WTC11 (cell line): ENCODE results near the gene SIGLEC10. TPM values are rescaled to one million over a fixed set of nuclear protein-coding genes. Genes with fewer than 3 reads are reported as not detected.
A peak's percentile ranks its signal among the peaks of the same experiment; 100 is the strongest.

Source experiments
- AFF4 ChIP-seq: sonication (generic); formaldehyde crosslinking; IDR thresholded peaks from 2 replicates; pipeline ENCODE4 v1.8.1; 2023; ENCODE audit warnings: mild to moderate bottlenecking, missing genetic modification reagents, borderline replicate concordance
- E2F5 ChIP-seq: sonication (generic); formaldehyde crosslinking; IDR thresholded peaks from 2 replicates; pipeline ENCODE4 v1.8.1; 2022; ENCODE audit warnings: mild to moderate bottlenecking, moderate library complexity, missing genetic modification reagents
- EMX1 ChIP-seq: fragments of 250-450 bp; sonication (Bioruptor Pico); IDR thresholded peaks from 2 replicates; pipeline ENCODE4 v1.8.0; 2021; ENCODE audit warnings: mild to moderate bottlenecking
- ETV6 ChIP-seq: sonication (generic); formaldehyde crosslinking; IDR thresholded peaks from 2 replicates; pipeline ENCODE4 v1.8.1; 2022; ENCODE audit warnings: mild to moderate bottlenecking, missing genetic modification reagents
- FOXJ3 ChIP-seq: sonication (generic); formaldehyde crosslinking; IDR thresholded peaks from 2 replicates; pipeline ENCODE4 v1.9.0; 2021; ENCODE audit warnings: missing genetic modification reagents, mild to moderate bottlenecking, borderline replicate concordance
- GABPB1 ChIP-seq: sonication (generic); formaldehyde crosslinking; IDR thresholded peaks from 2 replicates; pipeline ENCODE4 v1.8.1; 2023; ENCODE audit warnings: mild to moderate bottlenecking, missing genetic modification reagents
- GTF2I ChIP-seq: fragments of 250-450 bp; sonication (Bioruptor Pico); conservative IDR thresholded peaks from 2 replicates; pipeline ENCODE4 v1.4.0; 2021; ENCODE audit warnings: mild to moderate bottlenecking
- HMGA2 ChIP-seq: fragments of 250-450 bp; sonication (Bioruptor Pico); IDR thresholded peaks from 2 replicates; pipeline ENCODE4 v1.4.0; 2021; ENCODE audit warnings: mild to moderate bottlenecking, moderate library complexity
- JAZF1 ChIP-seq: fragments of 250-450 bp; sonication (Bioruptor Pico); IDR thresholded peaks from 2 replicates; pipeline ENCODE4 v1.9.0; 2021; ENCODE audit warnings: moderate library complexity, mild to moderate bottlenecking, inconsistent platforms
- MLX ChIP-seq: sonication (generic); formaldehyde crosslinking; IDR thresholded peaks from 2 replicates; pipeline ENCODE4 v1.8.1; 2023; ENCODE audit warnings: mild to moderate bottlenecking, missing genetic modification reagents, moderate library complexity
- MXD4 ChIP-seq: fragments of 250-450 bp; sonication (Bioruptor Pico); IDR thresholded peaks from 2 replicates; pipeline ENCODE4 v1.8.0; 2021; ENCODE audit warnings: mild to moderate bottlenecking, moderate library complexity, borderline replicate concordance
- NFATC4 ChIP-seq: fragments of 250-450 bp; sonication (Bioruptor Pico); IDR thresholded peaks from 2 replicates; pipeline ENCODE4 v1.9.0; 2021; ENCODE audit warnings: mild to moderate bottlenecking
- NR2C2 ChIP-seq: sonication (generic); formaldehyde crosslinking; IDR thresholded peaks from 2 replicates; pipeline ENCODE4 v1.8.0; 2022; ENCODE audit warnings: mild to moderate bottlenecking, missing genetic modification reagents
- PREB ChIP-seq: sonication (generic); formaldehyde crosslinking; IDR thresholded peaks from 2 replicates; pipeline ENCODE4 v1.8.1; 2022; ENCODE audit warnings: mild to moderate bottlenecking, missing genetic modification reagents, moderate library complexity, borderline replicate concordance
- PRRX2 ChIP-seq: fragments of 250-450 bp; sonication (Bioruptor Pico); IDR thresholded peaks from 2 replicates; pipeline ENCODE4 v1.8.0; 2021; ENCODE audit warnings: mild to moderate bottlenecking
- RORB ChIP-seq: fragments of 250-450 bp; sonication (Bioruptor Pico); IDR thresholded peaks from 2 replicates; pipeline ENCODE4 v1.9.0; 2021; ENCODE audit warnings: mild to moderate bottlenecking
- SOX15 ChIP-seq: fragments of 250-450 bp; sonication (Bioruptor Pico); IDR thresholded peaks from 2 replicates; pipeline ENCODE4 v1.9.0; 2021; ENCODE audit warnings: mild to moderate bottlenecking
- TCF7 ChIP-seq: sonication (generic); formaldehyde crosslinking; IDR thresholded peaks from 2 replicates; pipeline ENCODE4 v1.8.0; 2022; ENCODE audit warnings: mild to moderate bottlenecking, low read depth, missing genetic modification reagents, moderate library complexity
- ZBTB43 ChIP-seq: sonication (generic); formaldehyde crosslinking; IDR thresholded peaks from 2 replicates; pipeline ENCODE4 v1.8.1; 2023; ENCODE audit warnings: mild to moderate bottlenecking, missing genetic modification reagents
- ZNF263 ChIP-seq: sonication (generic); formaldehyde crosslinking; IDR thresholded peaks from 2 replicates; pipeline ENCODE4 v1.8.1; 2022; ENCODE audit warnings: low read depth, mild to moderate bottlenecking, moderate library complexity, missing genetic modification reagents
- ZNF317 ChIP-seq: sonication (generic); formaldehyde crosslinking; IDR thresholded peaks from 2 replicates; pipeline ENCODE4 v1.8.1; 2023; ENCODE audit warnings: low read depth, mild to moderate bottlenecking, moderate library complexity, missing genetic modification reagents, borderline replicate concordance
- ZNF532 ChIP-seq: fragments of 250-450 bp; sonication (Bioruptor Pico); IDR thresholded peaks from 2 replicates; pipeline ENCODE4 v1.9.0; 2021; ENCODE audit warnings: mild to moderate bottlenecking, borderline replicate concordance
- ZNF671 ChIP-seq: fragments of 250-450 bp; sonication (Bioruptor Pico); IDR thresholded peaks from 2 replicates; pipeline ENCODE4 v1.8.0; 2021; ENCODE audit warnings: mild to moderate bottlenecking
- total RNA-seq: library from RNA; stranded (reverse); gene quantifications from 3 replicates; pipeline ENCODE4 v1.2.3, GENCODE V29; 2021
- TF ChIP-seq, protein P1 (sequence below): sonication (generic); formaldehyde crosslinking; IDR thresholded peaks from 2 replicates; pipeline ENCODE4 v1.8.0; 2023; ENCODE audit warnings: missing genetic modification reagents, mild to moderate bottlenecking, borderline replicate concordance

Gene SIGLEC10
- total RNA-seq, 1 experiment from 2014 or later = not detected

- TF ChIP-seq PRRX2 (CRISPR knock-in tag) (no peak), ZBTB43 (CRISPR knock-in tag) (peak; percentile 87; the same call in 1 of the 2 replicates), EMX1 (no peak), NFATC4 (no peak), HMGA2 (CRISPR knock-in tag) (no peak), RORB (no peak), SOX15 (CRISPR knock-in tag) (no peak), E2F5 (CRISPR knock-in tag) (0 out of 2 replicates have a peak, but pooled peaks have one; percentile 63), MLX (CRISPR knock-in tag) (no peak), JAZF1 (CRISPR knock-in tag) (no peak), NR2C2 (CRISPR knock-in tag) (peak; percentile 56; the same call in 1 of the 2 replicates), ZNF671 (no peak; the same call in 1 of the 2 replicates), GTF2I (CRISPR knock-in tag) (no peak), ZNF317 (CRISPR knock-in tag) (0 out of 2 replicates have a peak, but pooled peaks have one; percentile 47), TCF7 (peak; percentile 89), ZNF263 (0 out of 2 replicates have a peak, but pooled peaks have one; percentile 32), GABPB1 (CRISPR knock-in tag) (peak; percentile 86), ZNF532 (CRISPR knock-in tag) (no peak), AFF4 (CRISPR knock-in tag) (no peak), PREB (CRISPR knock-in tag) (peak; percentile 76; the same call in 1 of the 2 replicates), FOXJ3 (CRISPR knock-in tag) (0 out of 2 replicates have a peak, but pooled peaks have one; percentile 58), ETV6 (CRISPR knock-in tag) (peak; percentile 92), MXD4 (CRISPR knock-in tag) (no peak)
- TF ChIP-seq, protein P1, sequence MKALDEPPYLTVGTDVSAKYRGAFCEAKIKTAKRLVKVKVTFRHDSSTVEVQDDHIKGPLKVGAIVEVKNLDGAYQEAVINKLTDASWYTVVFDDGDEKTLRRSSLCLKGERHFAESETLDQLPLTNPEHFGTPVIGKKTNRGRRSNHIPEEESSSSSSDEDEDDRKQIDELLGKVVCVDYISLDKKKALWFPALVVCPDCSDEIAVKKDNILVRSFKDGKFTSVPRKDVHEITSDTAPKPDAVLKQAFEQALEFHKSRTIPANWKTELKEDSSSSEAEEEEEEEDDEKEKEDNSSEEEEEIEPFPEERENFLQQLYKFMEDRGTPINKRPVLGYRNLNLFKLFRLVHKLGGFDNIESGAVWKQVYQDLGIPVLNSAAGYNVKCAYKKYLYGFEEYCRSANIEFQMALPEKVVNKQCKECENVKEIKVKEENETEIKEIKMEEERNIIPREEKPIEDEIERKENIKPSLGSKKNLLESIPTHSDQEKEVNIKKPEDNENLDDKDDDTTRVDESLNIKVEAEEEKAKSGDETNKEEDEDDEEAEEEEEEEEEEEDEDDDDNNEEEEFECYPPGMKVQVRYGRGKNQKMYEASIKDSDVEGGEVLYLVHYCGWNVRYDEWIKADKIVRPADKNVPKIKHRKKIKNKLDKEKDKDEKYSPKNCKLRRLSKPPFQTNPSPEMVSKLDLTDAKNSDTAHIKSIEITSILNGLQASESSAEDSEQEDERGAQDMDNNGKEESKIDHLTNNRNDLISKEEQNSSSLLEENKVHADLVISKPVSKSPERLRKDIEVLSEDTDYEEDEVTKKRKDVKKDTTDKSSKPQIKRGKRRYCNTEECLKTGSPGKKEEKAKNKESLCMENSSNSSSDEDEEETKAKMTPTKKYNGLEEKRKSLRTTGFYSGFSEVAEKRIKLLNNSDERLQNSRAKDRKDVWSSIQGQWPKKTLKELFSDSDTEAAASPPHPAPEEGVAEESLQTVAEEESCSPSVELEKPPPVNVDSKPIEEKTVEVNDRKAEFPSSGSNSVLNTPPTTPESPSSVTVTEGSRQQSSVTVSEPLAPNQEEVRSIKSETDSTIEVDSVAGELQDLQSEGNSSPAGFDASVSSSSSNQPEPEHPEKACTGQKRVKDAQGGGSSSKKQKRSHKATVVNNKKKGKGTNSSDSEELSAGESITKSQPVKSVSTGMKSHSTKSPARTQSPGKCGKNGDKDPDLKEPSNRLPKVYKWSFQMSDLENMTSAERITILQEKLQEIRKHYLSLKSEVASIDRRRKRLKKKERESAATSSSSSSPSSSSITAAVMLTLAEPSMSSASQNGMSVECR = peak; percentile 97
Measured at GRCh38 chr19:51422053-51422448, 4.6 kb upstream of the SIGLEC10 start (continued).
